Measurements from ENCODE around the gene TRIM69.
"Not testable (repeated sequence)": the region's sequence is repeated elsewhere in the genome, so short reads cannot be mapped to it uniquely, and the experiment has no call there.

TRIM69 gene

DNA sequence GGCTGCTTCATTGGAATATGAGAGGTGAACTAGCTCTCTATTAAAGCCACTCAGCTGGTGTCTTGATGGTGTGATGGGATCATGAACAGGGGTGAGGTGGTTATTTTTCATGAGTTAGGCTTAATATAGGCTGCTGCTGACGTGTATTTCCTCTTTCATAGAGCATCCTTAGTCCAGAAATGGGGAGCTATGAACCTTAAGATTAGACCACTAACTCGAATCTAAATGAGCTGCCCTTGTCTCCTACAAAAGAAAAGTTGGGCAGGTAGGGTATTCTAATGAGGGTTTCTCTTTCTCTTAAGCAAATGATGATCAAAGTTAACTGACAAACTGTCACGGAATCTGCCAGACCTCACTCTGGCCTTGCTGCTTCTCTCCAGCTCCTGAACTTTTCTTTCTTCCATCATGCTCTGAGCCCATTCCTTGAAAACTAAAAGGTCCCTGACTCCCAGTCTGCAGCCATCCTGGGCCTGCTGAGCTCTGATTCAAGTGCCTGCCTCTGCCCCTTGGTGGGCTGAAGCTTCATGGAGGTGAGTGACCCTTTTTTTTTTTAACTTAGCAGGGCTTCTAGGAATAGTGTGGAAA lies at the start of gene TRIM69:
Gene TRIM69 (plus strand): TSS at position 348 of the 585 bp plus-strand sequence. CDS start 177 bp downstream, at position 525.
- DNase-seq (ENCODE audit: low read depth, low spot score), result no peak

DNA sequence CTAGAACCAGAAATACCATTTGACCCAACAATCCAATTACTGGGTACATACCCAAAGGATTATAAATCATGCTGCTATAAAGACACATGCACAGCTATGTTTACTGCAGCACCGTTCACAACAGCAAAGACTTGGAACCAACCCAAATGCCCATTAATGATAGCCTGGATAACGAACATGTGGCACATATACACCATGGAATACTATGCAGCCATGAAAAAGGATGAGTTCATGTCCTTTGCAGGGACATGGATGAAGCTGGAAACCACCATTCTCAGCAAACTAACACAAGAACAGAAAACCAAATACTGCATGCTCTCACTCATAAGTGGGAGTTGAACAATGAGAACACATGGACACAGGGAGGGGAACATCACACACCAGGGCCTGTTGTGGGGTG lies 47.0 kb upstream of the TRIM69 start:
- not testable (repeated sequence) for DNase-seq (ENCODE audit: low read depth, low spot score)

DNA sequence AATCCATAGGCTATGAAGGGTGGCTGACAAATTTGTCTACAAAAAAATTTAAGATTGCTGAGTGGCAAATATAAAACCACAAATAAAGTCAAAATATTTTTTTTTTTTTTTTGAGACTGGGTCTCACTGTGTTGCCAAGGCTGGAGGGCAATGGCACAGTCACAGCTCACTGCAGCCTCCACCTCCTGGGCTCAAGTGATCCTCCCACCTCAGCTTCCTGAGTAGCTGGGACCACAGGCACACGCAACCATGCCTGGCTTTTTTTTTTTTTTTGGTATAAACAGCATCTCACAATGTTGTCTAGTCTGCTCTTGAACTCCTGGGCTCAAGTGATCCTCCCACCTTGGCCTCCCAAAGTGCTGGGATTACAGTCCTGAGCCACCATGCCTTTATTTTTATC lies 46.1 kb upstream of the TRIM69 start:
- not testable (repeated sequence) for DNase-seq (ENCODE audit: low read depth, low spot score)

DNA sequence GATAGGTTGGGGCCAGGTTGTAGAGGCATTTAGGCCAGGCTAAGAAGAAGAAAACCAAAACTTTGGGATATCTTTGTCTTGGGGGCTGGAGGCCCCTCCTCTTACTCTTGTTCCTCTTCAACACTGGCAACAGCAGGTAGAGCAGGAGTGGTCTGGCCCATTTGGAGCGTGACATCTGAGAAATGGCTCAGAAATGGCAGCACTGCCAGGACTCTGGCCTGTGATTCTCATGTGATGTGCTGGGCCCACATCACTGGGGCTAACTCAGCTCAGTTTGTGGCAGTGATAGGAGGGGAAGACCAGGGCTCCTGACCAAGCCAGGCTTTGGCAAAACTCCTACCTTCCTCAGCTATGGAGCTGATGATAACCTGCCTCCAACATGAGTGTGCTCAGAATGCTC lies 43.7 kb upstream of the TRIM69 start:
- no peak for DNase-seq (ENCODE audit: low read depth, low spot score)

DNA sequence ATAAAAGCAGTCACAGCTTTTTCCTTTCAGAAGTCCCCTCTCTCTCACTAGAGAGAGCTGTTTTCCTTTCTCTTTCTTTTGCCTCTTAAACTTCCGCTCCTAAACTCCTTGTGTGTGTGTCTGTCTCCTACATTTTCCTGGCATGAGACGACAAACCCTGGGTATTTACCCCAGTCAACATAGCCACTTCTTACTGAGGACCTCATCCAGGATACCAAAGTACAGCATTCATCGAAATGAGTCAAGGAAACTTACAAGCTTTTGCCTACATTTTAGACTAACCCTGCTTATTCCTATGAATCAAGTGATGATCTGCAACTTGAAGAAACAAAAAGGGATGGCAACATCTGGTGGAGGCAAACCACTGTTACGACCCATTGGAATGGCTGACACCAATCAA lies 41.9 kb upstream of the TRIM69 start:
- DNase-seq (ENCODE audit: low read depth, low spot score), result no peak

DNA sequence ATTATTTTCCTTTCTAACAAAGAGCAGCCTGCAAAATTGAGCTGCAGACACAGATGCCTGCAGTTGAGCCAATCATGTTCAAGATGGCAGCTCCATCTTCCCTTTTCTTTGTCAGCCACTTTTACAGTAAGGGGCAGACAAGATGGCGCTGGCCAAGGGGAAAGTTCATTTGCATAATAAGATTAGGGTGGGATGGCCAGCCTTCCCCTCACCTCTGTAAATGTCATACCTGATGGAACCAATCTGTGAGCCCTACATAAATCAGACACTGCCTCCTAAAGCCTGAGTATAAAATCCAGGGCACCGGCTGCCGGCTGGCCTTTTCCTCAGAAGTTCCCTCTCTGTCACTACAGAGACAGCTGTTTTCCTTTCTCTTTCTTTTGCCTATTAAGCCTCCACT lies 41.0 kb upstream of the TRIM69 start:
- no peak for DNase-seq (ENCODE audit: low read depth, low spot score)

- no peak for DNase-seq (ENCODE audit: low read depth, low spot score)
These were observed 39.3 kb upstream of the TRIM69 start for GRCh38 chr15:44697014-44697413.

- DNase-seq (ENCODE audit: low read depth, low spot score), result no peak
These were observed 37.7 kb upstream of the TRIM69 start for GRCh38 chr15:44698641-44699040.

DNA sequence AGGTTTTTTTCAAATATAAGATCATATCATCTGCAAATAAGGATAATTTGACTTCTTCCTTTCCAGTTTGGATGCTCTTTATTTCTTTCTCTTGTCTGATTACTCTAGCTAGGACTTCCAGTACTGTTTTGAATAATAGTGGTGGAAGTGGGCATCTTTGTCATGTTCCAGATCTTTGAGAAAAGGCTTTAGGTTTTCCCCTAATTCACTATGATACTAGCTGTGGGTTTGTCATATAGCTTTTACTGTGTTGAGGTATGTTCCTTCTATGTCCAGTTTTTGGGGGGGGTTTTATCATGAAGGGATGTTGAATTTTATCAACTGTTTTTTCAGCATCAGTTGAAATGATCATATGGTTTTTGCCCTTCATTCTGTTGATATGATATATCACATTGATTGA lies 35.7 kb upstream of the TRIM69 start:
- not testable (repeated sequence) for DNase-seq (ENCODE audit: low read depth, low spot score)

DNA sequence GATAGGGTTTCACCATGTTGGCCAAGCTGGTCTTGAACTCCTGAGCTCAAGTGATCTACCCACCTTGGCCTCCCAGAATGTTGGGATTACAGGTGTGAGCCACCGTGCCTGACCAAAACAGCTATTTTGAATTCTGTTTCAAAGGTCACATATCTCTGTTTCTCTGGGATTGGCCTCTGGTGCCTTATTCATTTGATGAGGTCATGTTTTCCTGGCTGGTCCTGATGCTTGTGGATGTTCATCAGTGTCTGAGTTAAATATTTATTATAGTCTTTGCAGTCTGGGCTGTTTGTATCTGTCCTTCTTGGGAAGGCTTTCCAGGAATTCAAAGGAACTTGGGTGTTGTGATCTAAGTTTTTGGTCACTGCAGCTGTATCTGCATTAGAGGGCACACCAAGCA lies 30.3 kb upstream of the TRIM69 start:
- DNase-seq (ENCODE audit: low read depth, low spot score), result no peak

GRCh38 chr15:44706401-44706800 lies 29.9 kb upstream of the TRIM69 start:
- no peak for DNase-seq (ENCODE audit: low read depth, low spot score)

- DNase-seq (ENCODE audit: low read depth, low spot score), result no peak
These were observed 29.2 kb upstream of the TRIM69 start for GRCh38 chr15:44706946-44707636.

GRCh38 chr15:44710236-44711095 lies 25.9 kb upstream of the TRIM69 start:
- DNase-seq (ENCODE audit: low read depth, low spot score), result no peak

DNA sequence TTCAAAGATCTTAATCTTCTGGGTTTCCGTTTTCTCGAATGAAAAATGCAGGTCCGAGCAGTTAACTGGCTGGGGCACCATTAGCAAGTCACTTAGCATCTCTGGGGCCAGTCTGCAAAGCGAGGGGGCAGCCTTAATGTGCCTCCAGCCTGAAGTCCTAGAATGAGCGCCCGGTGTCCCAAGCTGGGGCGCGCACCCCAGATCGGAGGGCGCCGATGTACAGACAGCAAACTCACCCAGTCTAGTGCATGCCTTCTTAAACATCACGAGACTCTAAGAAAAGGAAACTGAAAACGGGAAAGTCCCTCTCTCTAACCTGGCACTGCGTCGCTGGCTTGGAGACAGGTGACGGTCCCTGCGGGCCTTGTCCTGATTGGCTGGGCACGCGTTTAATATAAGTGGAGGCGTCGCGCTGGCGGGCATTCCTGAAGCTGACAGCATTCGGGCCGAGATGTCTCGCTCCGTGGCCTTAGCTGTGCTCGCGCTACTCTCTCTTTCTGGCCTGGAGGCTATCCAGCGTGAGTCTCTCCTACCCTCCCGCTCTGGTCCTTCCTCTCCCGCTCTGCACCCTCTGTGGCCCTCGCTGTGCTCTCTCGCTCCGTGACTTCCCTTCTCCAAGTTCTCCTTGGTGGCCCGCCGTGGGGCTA lies 25.1 kb upstream of the TRIM69 start, which contains the start of the genes B2M and PATL2:
Gene B2M (plus strand): TSS at position 422 of the 647 bp plus-strand sequence. CDS start 30 bp downstream, at position 452.
Gene PATL2 (minus strand): TSS at position 228 of the 647 bp plus-strand sequence. CDS start 34,833 bp downstream, outside the sequence.
- DNase-seq (ENCODE audit: low read depth, low spot score), result peak; percentile 72

GRCh38 chr15:44711743-44712345 lies 24.5 kb upstream of the TRIM69 start:
- no peak for DNase-seq (ENCODE audit: low read depth, low spot score)

- DNase-seq (ENCODE audit: low read depth, low spot score), result no peak
These were observed 23.9 kb upstream of the TRIM69 start for GRCh38 chr15:44712346-44713005.

DNA sequence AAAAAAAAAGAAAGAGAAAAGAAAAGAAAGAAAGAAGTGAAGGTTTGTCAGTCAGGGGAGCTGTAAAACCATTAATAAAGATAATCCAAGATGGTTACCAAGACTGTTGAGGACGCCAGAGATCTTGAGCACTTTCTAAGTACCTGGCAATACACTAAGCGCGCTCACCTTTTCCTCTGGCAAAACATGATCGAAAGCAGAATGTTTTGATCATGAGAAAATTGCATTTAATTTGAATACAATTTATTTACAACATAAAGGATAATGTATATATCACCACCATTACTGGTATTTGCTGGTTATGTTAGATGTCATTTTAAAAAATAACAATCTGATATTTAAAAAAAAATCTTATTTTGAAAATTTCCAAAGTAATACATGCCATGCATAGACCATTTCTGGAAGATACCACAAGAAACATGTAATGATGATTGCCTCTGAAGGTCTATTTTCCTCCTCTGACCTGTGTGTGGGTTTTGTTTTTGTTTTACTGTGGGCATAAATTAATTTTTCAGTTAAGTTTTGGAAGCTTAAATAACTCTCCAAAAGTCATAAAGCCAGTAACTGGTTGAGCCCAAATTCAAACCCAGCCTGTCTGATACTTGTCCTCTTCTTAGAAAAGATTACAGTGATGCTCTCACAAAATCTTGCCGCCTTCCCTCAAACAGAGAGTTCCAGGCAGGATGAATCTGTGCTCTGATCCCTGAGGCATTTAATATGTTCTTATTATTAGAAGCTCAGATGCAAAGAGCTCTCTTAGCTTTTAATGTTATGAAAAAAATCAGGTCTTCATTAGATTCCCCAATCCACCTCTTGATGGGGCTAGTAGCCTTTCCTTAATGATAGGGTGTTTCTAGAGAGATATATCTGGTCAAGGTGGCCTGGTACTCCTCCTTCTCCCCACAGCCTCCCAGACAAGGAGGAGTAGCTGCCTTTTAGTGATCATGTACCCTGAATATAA lies 23.0 kb upstream of the TRIM69 start:
- no peak for DNase-seq (ENCODE audit: low read depth, low spot score)

DNA sequence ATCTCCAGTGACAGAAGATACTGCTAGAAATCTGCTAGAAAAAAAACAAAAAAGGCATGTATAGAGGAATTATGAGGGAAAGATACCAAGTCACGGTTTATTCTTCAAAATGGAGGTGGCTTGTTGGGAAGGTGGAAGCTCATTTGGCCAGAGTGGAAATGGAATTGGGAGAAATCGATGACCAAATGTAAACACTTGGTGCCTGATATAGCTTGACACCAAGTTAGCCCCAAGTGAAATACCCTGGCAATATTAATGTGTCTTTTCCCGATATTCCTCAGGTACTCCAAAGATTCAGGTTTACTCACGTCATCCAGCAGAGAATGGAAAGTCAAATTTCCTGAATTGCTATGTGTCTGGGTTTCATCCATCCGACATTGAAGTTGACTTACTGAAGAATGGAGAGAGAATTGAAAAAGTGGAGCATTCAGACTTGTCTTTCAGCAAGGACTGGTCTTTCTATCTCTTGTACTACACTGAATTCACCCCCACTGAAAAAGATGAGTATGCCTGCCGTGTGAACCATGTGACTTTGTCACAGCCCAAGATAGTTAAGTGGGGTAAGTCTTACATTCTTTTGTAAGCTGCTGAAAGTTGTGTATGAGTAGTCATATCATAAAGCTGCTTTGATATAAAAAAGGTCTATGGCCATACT lies 21.1 kb upstream of the TRIM69 start:
- no peak for DNase-seq (ENCODE audit: low read depth, low spot score)

DNA sequence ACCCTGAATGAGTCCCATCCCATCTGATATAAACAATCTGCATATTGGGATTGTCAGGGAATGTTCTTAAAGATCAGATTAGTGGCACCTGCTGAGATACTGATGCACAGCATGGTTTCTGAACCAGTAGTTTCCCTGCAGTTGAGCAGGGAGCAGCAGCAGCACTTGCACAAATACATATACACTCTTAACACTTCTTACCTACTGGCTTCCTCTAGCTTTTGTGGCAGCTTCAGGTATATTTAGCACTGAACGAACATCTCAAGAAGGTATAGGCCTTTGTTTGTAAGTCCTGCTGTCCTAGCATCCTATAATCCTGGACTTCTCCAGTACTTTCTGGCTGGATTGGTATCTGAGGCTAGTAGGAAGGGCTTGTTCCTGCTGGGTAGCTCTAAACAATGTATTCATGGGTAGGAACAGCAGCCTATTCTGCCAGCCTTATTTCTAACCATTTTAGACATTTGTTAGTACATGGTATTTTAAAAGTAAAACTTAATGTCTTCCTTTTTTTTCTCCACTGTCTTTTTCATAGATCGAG lies 20.5 kb upstream of the TRIM69 start:
- DNase-seq (ENCODE audit: low read depth, low spot score), result no peak
